Neural progenitor cell (in vitro differentiated cells): ENCODE results near the gene TKFC. TPM values are rescaled to one million over a fixed set of nuclear protein-coding genes. Genes with fewer than 3 reads are reported as not detected.

ENCODE experiments used
- DNase-seq: peaks from one replicate; pipeline ENCODE4 v3.0.0-alpha.2; 2016; ENCODE audit warnings: low spot score
- H2AFZ ChIP-seq: fragments of 200-600 bp; sonication (generic); replicated peaks from 2 replicates; pipeline ENCODE4 v1.6.1; 2016; ENCODE audit warnings: antibody characterized with exemption
- H3F3A ChIP-seq: fragments of 200-600 bp; sonication (generic); 2 replicates; pipeline ENCODE4 v1.6.1; 2016; ENCODE audit warnings: antibody characterized with exemption, low read depth
- H3K27ac ChIP-seq: fragments of 200-600 bp; sonication (generic); 2 replicates; pipeline ENCODE4 v1.5.1; 2016; ENCODE audit warnings: mild to moderate bottlenecking
- H3K27me3 ChIP-seq: fragments of 200-600 bp; sonication (generic); 2 replicates; pipeline ENCODE4 v1.6.1; 2016; ENCODE audit warnings: mild to moderate bottlenecking, moderate library complexity
- H3K36me3 ChIP-seq: fragments of 200-600 bp; sonication (generic); 2 replicates; pipeline ENCODE4 v1.5.1; 2016
- H3K4me1 ChIP-seq: fragments of 200-600 bp; sonication (generic); 2 replicates; pipeline ENCODE4 v1.6.1; 2016; ENCODE audit warnings: mixed run types
- H3K4me2 ChIP-seq: fragments of 200-600 bp; sonication (generic); 2 replicates; pipeline ENCODE4 v1.6.1; 2016
- H3K4me3 ChIP-seq: fragments of 200-600 bp; sonication (generic); 2 replicates; pipeline ENCODE4 v1.5.1; 2016
- H3K79me2 ChIP-seq: fragments of 200-600 bp; sonication (generic); 2 replicates; pipeline ENCODE4 v1.6.1; 2016; ENCODE audit warnings: low read depth
- H3K9ac ChIP-seq: fragments of 200-600 bp; sonication (generic); 2 replicates; pipeline ENCODE4 v1.6.1; 2016
- H3K9me3 ChIP-seq: fragments of 200-600 bp; sonication (generic); 2 replicates; pipeline ENCODE4 v1.5.1; 2016; ENCODE audit warnings: low read depth
- H4K20me1 ChIP-seq: fragments of 200-600 bp; sonication (generic); 2 replicates; pipeline ENCODE4 v1.6.1; 2016; ENCODE audit warnings: low read depth
- H3K27ac Mint-ChIP-seq: 3 replicates; pipeline ENCODE4 v1.8.0; 2021; ENCODE audit warnings: mixed read lengths
- H3K27me3 Mint-ChIP-seq: 2 replicates; pipeline ENCODE4 v1.8.0; 2022; ENCODE audit warnings: low read depth, mild to moderate bottlenecking, inconsistent platforms, moderate library complexity, mixed read lengths; ENCODE audit not compliant: insufficient read depth
- H3K36me3 Mint-ChIP-seq: 3 replicates; pipeline ENCODE4 v1.8.0; 2021; ENCODE audit warnings: mixed read lengths
- H3K4me1 Mint-ChIP-seq: 3 replicates; pipeline ENCODE4 v1.8.0; 2021; ENCODE audit warnings: mixed read lengths
- H3K4me3 Mint-ChIP-seq: 3 replicates; pipeline ENCODE4 v1.8.0; 2021; ENCODE audit warnings: mild to moderate bottlenecking, moderate library complexity, mixed read lengths
- H3K9me3 Mint-ChIP-seq: 3 replicates; pipeline ENCODE4 v1.8.0; 2020; ENCODE audit warnings: mixed read lengths
- EZH2 ChIP-seq: fragments of 200-600 bp; sonication (generic); IDR thresholded peaks from 2 replicates; pipeline ENCODE4 v1.6.1; 2017; ENCODE audit warnings: antibody characterized with exemption, mild to moderate bottlenecking, moderate library complexity
- EZH2phosphoT487 ChIP-seq: fragments of 200-600 bp; sonication (generic); IDR thresholded peaks from 2 replicates; pipeline ENCODE4 v1.6.1; 2017; ENCODE audit warnings: antibody characterized with exemption
- total RNA-seq: library from RNA; depleted of rRNA; stranded (reverse); fragments of >200 nt; gene quantifications from 2 replicates; pipeline ENCODE4 v1.2.3, GENCODE V29; 2015; ENCODE audit warnings: low replicate concordance
- TF ChIP-seq, protein P1 (sequence below): fragments of 200-600 bp; sonication (generic); IDR thresholded peaks from 2 replicates; pipeline ENCODE4 v1.5.1; 2017; ENCODE audit warnings: antibody characterized with exemption, mild to moderate bottlenecking

TKFC gene
- total RNA-seq, 1 donor from 2014 or later = 27.3 TPM

DNA sequence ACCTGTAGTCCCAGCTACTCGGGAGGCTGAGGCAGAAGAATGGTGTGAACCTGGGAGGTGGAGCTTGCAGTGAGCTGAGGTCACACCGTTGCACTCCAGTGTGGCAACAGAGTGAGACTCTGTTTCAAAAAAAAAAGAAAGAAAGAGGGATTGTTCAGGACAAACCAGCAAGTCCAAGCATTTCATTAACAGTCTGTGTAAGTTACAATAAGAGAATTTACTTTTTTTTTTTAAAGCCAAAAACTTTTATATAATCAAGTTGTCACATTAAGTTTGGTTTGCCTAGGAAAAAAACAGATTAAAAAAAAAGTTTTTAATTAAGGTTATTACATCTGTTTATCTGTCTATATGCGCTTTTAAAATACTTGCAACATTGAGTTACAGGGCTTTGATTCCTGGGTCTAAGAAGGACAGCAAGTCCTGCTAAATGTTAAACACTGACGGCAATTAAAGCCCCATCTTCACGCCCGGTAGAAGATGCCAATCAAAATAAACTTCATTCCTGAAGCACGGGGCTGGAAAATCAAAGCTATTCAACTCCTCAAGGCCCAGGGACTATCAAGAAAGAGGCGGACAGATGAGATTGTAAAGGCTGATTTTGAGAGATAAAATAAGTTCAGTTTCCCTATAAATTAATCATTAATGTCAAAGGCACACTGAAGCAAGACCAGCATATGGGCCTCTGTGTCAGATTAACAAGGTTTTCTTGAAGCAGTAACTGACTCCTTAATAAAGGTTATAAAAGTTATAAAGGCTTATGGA is 39.8 kb downstream of the TKFC start:
- Histone ChIP-seq H3K4me1 (no peaks in the 10 kb centered on the region), H3K9me3 (peaks cover 12% of the 10 kb centered on the region), H3K27ac (no peak overlapping the region), H4K20me1 (no peaks in the 10 kb centered on the region), H3K4me2 (no peak overlapping the region), H3F3A (peaks cover 3% of the 10 kb centered on the region), H3K9ac (no peak overlapping the region), H3K79me2 (no peaks in the 10 kb centered on the region), H3K36me3 (peaks cover 21% of the 10 kb centered on the region), H3K27me3 (no peaks in the 10 kb centered on the region), H2AFZ (no peak overlapping the region), H3K4me3 (no peak overlapping the region)
- Mint-ChIP-seq H3K27ac (no peak overlapping the region), H3K27me3 (peaks cover 2% of the 10 kb centered on the region), H3K4me3 (no peak overlapping the region), H3K36me3 (peaks cover 56% of the 10 kb centered on the region), H3K4me1 (no peaks in the 10 kb centered on the region), H3K9me3 (peaks cover 20% of the 10 kb centered on the region)
- TF ChIP-seq EZH2phosphoT487 (no peak), EZH2 (no peak)
- TF ChIP-seq, protein P1, sequence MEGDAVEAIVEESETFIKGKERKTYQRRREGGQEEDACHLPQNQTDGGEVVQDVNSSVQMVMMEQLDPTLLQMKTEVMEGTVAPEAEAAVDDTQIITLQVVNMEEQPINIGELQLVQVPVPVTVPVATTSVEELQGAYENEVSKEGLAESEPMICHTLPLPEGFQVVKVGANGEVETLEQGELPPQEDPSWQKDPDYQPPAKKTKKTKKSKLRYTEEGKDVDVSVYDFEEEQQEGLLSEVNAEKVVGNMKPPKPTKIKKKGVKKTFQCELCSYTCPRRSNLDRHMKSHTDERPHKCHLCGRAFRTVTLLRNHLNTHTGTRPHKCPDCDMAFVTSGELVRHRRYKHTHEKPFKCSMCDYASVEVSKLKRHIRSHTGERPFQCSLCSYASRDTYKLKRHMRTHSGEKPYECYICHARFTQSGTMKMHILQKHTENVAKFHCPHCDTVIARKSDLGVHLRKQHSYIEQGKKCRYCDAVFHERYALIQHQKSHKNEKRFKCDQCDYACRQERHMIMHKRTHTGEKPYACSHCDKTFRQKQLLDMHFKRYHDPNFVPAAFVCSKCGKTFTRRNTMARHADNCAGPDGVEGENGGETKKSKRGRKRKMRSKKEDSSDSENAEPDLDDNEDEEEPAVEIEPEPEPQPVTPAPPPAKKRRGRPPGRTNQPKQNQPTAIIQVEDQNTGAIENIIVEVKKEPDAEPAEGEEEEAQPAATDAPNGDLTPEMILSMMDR = no peak
- no peak for DNase-seq

DNA sequence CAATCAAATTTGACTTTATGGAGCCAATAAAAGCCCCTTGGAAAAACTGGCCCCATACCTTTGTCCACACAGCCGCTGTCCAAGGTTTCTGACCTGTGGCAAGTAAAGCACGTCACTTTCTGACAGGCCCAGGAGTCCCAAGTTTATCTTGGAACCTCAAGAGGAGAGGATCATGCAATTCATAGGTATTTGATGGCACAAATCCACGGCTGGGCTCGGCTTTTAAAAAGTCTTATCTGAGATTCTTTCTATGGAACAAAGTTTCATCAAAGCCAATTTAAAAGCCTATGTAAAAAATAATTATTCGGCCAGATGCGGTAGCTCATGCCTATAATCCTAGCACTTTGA is 42.7 kb downstream of the TKFC start:
- Histone ChIP-seq H3K9me3 (peaks cover 12% of the 10 kb centered on the region), H3K79me2 (no peaks in the 10 kb centered on the region), H3K4me1 (no peaks in the 10 kb centered on the region), H2AFZ (no peak overlapping the region), H3K27me3 (no peaks in the 10 kb centered on the region), H4K20me1 (no peaks in the 10 kb centered on the region), H3K9ac (no peak overlapping the region), H3K4me2 (no peak overlapping the region), H3K36me3 (peaks cover 21% of the 10 kb centered on the region), H3K4me3 (no peak overlapping the region), H3K27ac (no peak overlapping the region), H3F3A (peaks cover 3% of the 10 kb centered on the region)
- Mint-ChIP-seq H3K27me3 (no peaks in the 10 kb centered on the region), H3K27ac (no peak overlapping the region), H3K4me3 (no peak overlapping the region), H3K9me3 (peaks cover 20% of the 10 kb centered on the region), H3K36me3 (peaks cover 34% of the 10 kb centered on the region), H3K4me1 (no peaks in the 10 kb centered on the region)
- TF ChIP-seq EZH2 (no peak), EZH2phosphoT487 (no peak)
- TF ChIP-seq, protein P1 = no peak
- DNase-seq = no peak

DNA sequence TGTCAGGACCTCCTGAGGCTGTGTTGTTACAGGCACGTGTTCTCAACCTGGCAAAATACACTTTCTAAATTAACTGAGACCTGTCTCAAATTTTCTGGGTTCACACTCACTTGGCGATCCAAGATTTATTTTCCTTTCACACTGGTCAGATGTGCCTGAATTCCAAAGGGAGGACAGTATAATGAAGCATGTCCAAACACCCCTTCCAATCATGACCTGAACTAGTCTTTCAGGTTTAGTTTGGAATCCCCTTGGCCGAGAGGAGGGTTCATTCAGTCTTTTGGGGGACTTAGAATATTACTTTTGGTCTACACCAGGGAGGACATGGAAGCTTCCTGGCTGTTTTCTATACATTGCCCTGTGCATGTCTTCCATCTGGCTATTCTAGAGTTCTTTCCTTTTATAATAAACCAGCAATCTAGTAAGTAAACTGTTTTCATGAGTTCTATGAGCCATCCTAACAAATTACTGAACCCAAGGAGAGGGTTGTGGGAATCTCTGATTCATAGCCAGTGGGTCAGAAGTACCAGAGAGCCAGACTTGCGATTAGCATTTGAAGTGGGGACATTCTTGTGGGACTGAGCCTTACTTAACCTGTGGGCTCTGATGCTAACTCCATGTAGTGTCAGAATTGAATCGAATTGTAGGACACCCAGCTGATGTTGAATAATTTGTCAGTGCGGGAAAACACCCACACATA is 44.6 kb downstream of the TKFC start:
- Mint-ChIP-seq H3K27ac (no peak overlapping the region), H3K4me3 (no peak overlapping the region)

More for the DNA sequence above, 44.6 kb downstream of the TKFC start:
- Histone ChIP-seq H3K27me3 (no peaks in the 10 kb centered on the region), H3K27ac (no peak overlapping the region), H3K4me2 (no peak overlapping the region), H3K4me3 (no peak overlapping the region), H3F3A (no peaks in the 10 kb centered on the region), H4K20me1 (no peaks in the 10 kb centered on the region), H3K4me1 (no peaks in the 10 kb centered on the region), H3K9me3 (peaks cover 12% of the 10 kb centered on the region), H3K9ac (no peak overlapping the region), H3K36me3 (peaks cover 18% of the 10 kb centered on the region), H3K79me2 (no peaks in the 10 kb centered on the region), H2AFZ (no peak overlapping the region)
- H3K36me3 Mint-ChIP-seq = peaks cover 24% of the 10 kb centered on the region
- peaks cover 11% of the 10 kb centered on the region for H3K9me3 Mint-ChIP-seq
- DNase-seq = no peak
- H3K27me3 Mint-ChIP-seq = peaks cover 2% of the 10 kb centered on the region
- TF ChIP-seq EZH2 (no peak), EZH2phosphoT487 (no peak)
- TF ChIP-seq, protein P1 = no peak
- H3K4me1 Mint-ChIP-seq = no peaks in the 10 kb centered on the region
